HepG2 (cell line): Measurements from ENCODE around the gene CEBPE. TPM values are rescaled to one million over a fixed set of nuclear protein-coding genes. Genes with fewer than 3 reads are reported as not detected.
A peak's percentile ranks its signal among the peaks of the same experiment; 100 is the strongest.

Source experiments
- ELF3 ChIP-seq: IDR thresholded peaks from 2 replicates; pipeline ENCODE4 v1.6.1; 2016; ENCODE audit warnings: missing genetic modification reagents, missing compliant biosample characterization
- KDM4B ChIP-seq: sonication (generic); formaldehyde crosslinking; IDR thresholded peaks from 2 replicates; pipeline ENCODE4 v1.4.0; 2020; ENCODE audit warnings: missing genetic modification reagents
- MAZ ChIP-seq, 2 experiments: sonication (generic) in 1 of 2; formaldehyde crosslinking in 1 of 2; IDR thresholded peaks; 2 replicates each; pipeline versions ENCODE4 v1.5.0 to v1.6.1; 2012 to 2020; ENCODE audit warnings: low read depth in 2 of 2, mild to moderate bottlenecking in 2 of 2, borderline replicate concordance in 1 of 2, improper control_type of control experiment in 1 of 2, low read length in 1 of 2, missing genetic modification reagents in 1 of 2, moderate library complexity in 1 of 2
- NR2F2 ChIP-seq: IDR thresholded peaks from 2 replicates; pipeline ENCODE4 v1.6.1; 2012; ENCODE audit warnings: low read depth, inconsistent platforms, borderline replicate concordance
- PAF1 ChIP-seq: IDR thresholded peaks from 2 replicates; pipeline ENCODE4 v1.6.1; 2016; ENCODE audit warnings: missing genetic modification reagents, missing compliant biosample characterization
- SRSF4 ChIP-seq: fragments of 200-400 bp; formaldehyde crosslinking; IDR thresholded peaks from one replicate; pipeline ENCODE4 v1.6.1; 2018; ENCODE audit warnings: mild to moderate bottlenecking, low read depth, low read length, moderate library complexity; ENCODE audit not compliant: poor library complexity, severe bottlenecking
- TAF1 ChIP-seq: sonication (generic); formaldehyde crosslinking; IDR thresholded peaks from 2 replicates; pipeline ENCODE4 v1.4.0; 2020; ENCODE audit warnings: missing genetic modification reagents
- TAF15 ChIP-seq: fragments of 200-400 bp; formaldehyde crosslinking; IDR thresholded peaks from one replicate; pipeline ENCODE4 v1.6.1; 2018; ENCODE audit warnings: mild to moderate bottlenecking, low read depth, low read length; ENCODE audit not compliant: poor library complexity, severe bottlenecking
- XBP1 ChIP-seq: sonication (generic); formaldehyde crosslinking; IDR thresholded peaks from 2 replicates; pipeline ENCODE4 v1.5.0; 2020; ENCODE audit warnings: missing genetic modification reagents
- YY1 ChIP-seq: IDR thresholded peaks from 2 replicates; pipeline ENCODE4 v1.6.1; 2011; ENCODE audit warnings: low read length, low read depth, moderate library complexity, mild to moderate bottlenecking; ENCODE audit not compliant: insufficient read depth, insufficient replicate concordance
- ZBTB8A ChIP-seq: sonication (generic); formaldehyde crosslinking; IDR thresholded peaks from 2 replicates; pipeline ENCODE4 v1.4.0; 2020; ENCODE audit warnings: mild to moderate bottlenecking, low read depth, missing genetic modification reagents, borderline replicate concordance
- ZNF256 ChIP-seq: sonication (generic); formaldehyde crosslinking; conservative IDR thresholded peaks from 2 replicates; pipeline ENCODE4 v1.4.0; 2020; ENCODE audit warnings: missing genetic modification reagents
- ZNF335 ChIP-seq: sonication (generic); formaldehyde crosslinking; IDR thresholded peaks from 2 replicates; pipeline ENCODE4 v1.4.0; 2020; ENCODE audit warnings: missing genetic modification reagents
- ZSCAN9 ChIP-seq: IDR thresholded peaks from 2 replicates; pipeline ENCODE4 v1.6.1; 2016; ENCODE audit warnings: borderline replicate concordance
- polyA plus RNA-seq, 8 experiments: library from polyadenylated mRNA; depleted of rRNA in 3 of 8; stranded (reverse) in 7 of 8; unstranded in 1 of 8; fragments of >200 nt; fragmentation: Illumina TruSeq in 4 of 8; extraction: Trizol in 4 of 8; gene quantifications; 2 replicates each; pipeline versions ENCODE4 v1.2.1 to v1.2.3, GENCODE V29; 2011 to 2016; ENCODE audit warnings: low read depth in 4 of 8, missing spikeins in 1 of 8, mixed read lengths in 1 of 8; ENCODE audit not compliant: insufficient read depth in 1 of 8
- total RNA-seq, 5 experiments: library from RNA; depleted of rRNA; stranded (reverse); fragments of >200 nt; fragmentation: Illumina TruSeq; extraction: Trizol; gene quantifications; 2 replicates each; pipeline ENCODE4 v1.2.3, GENCODE V29; 2016; ENCODE audit warnings: low read depth in 1 of 5
- TF ChIP-seq, protein P1 (sequence below): sonication (generic); formaldehyde crosslinking; IDR thresholded peaks from 2 replicates; pipeline ENCODE4 v1.4.0; 2020; ENCODE audit warnings: mild to moderate bottlenecking, missing genetic modification reagents
- TF ChIP-seq, protein P2 (sequence below): sonication (generic); formaldehyde crosslinking; IDR thresholded peaks from 2 replicates; pipeline ENCODE4 v1.5.0; 2020; ENCODE audit warnings: missing genetic modification reagents
- TF ChIP-seq, protein P3 (sequence below): sonication (generic); formaldehyde crosslinking; IDR thresholded peaks from 2 replicates; pipeline ENCODE4 v1.8.0; 2022; ENCODE audit warnings: mild to moderate bottlenecking, missing genetic modification reagents, moderate library complexity
- TF ChIP-seq, protein P4 (sequence below): sonication (generic); formaldehyde crosslinking; IDR thresholded peaks from 2 replicates; pipeline ENCODE4 v1.5.0; 2020; ENCODE audit warnings: mild to moderate bottlenecking, missing genetic modification reagents
- TF ChIP-seq, protein P5 (sequence below): sonication (generic); formaldehyde crosslinking; IDR thresholded peaks from 2 replicates; pipeline ENCODE4 v1.8.1; 2023; ENCODE audit warnings: mild to moderate bottlenecking, inconsistent platforms, moderate library complexity, missing genetic modification reagents, borderline replicate concordance

The CEBPE gene
- total and polyA plus RNA-seq, 2 of the 13 experiments (the other 11 are each of a cell fraction or from before 2014, with no cell fraction given), result 0.09 to 0.11 TPM

DNA sequence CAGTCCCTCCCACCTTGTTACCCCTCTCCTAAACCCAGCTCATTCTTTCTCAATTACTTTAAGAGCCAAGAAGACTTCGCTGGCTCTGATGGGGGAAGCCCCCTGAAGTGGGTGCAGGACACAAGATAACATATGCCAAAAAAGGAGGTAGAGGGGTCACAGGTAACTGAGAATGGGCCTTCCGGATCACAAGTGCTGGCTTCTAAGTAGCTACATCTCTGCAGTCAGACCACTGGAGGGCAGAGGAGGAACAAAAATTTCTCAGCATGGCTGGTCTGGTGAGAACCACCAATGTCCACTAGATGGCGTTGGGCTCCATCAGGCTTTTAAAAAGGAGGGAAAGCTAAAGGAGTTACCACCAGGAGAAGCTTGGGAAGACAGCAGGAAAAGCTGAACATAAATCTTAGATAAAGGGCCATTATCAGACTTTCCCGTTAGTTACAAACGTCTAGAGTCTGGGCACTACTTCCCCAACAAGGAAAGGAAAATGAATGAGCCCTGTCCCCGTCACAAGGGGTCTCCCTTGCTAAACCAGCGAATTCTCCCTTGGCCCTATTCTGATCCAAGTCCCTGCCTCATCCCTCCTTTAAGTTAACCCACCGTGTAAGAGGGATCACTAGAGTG, 50.2 kb downstream of the CEBPE start (continued):
- TF ChIP-seq, protein P1, sequence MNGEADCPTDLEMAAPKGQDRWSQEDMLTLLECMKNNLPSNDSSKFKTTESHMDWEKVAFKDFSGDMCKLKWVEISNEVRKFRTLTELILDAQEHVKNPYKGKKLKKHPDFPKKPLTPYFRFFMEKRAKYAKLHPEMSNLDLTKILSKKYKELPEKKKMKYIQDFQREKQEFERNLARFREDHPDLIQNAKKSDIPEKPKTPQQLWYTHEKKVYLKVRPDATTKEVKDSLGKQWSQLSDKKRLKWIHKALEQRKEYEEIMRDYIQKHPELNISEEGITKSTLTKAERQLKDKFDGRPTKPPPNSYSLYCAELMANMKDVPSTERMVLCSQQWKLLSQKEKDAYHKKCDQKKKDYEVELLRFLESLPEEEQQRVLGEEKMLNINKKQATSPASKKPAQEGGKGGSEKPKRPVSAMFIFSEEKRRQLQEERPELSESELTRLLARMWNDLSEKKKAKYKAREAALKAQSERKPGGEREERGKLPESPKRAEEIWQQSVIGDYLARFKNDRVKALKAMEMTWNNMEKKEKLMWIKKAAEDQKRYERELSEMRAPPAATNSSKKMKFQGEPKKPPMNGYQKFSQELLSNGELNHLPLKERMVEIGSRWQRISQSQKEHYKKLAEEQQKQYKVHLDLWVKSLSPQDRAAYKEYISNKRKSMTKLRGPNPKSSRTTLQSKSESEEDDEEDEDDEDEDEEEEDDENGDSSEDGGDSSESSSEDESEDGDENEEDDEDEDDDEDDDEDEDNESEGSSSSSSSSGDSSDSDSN (CRISPR knock-in tag), result no peak
- TF ChIP-seq, protein P2, sequence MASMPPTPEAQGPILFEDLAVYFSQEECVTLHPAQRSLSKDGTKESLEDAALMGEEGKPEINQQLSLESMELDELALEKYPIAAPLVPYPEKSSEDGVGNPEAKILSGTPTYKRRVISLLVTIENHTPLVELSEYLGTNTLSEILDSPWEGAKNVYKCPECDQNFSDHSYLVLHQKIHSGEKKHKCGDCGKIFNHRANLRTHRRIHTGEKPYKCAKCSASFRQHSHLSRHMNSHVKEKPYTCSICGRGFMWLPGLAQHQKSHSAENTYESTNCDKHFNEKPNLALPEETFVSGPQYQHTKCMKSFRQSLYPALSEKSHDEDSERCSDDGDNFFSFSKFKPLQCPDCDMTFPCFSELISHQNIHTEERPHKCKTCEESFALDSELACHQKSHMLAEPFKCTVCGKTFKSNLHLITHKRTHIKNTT (CRISPR knock-in tag), result no peak
- TF ChIP-seq NR2F2, result no peak
- peak; percentile 88; the same call in 1 of the 2 replicates for TF ChIP-seq KDM4B (CRISPR knock-in tag)
- no peak for TF ChIP-seq XBP1 (CRISPR knock-in tag)
- TF ChIP-seq SRSF4, result no peak
- TF ChIP-seq PAF1, result no peak
- TF ChIP-seq ZNF335 (CRISPR knock-in tag), result peak; percentile 48; the same call in 1 of the 2 replicates
- peak; percentile 69 for TF ChIP-seq YY1
- TF ChIP-seq, protein P3, sequence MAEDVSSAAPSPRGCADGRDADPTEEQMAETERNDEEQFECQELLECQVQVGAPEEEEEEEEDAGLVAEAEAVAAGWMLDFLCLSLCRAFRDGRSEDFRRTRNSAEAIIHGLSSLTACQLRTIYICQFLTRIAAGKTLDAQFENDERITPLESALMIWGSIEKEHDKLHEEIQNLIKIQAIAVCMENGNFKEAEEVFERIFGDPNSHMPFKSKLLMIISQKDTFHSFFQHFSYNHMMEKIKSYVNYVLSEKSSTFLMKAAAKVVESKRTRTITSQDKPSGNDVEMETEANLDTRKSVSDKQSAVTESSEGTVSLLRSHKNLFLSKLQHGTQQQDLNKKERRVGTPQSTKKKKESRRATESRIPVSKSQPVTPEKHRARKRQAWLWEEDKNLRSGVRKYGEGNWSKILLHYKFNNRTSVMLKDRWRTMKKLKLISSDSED (CRISPR knock-in tag), result no peak
- TF ChIP-seq, protein P4, sequence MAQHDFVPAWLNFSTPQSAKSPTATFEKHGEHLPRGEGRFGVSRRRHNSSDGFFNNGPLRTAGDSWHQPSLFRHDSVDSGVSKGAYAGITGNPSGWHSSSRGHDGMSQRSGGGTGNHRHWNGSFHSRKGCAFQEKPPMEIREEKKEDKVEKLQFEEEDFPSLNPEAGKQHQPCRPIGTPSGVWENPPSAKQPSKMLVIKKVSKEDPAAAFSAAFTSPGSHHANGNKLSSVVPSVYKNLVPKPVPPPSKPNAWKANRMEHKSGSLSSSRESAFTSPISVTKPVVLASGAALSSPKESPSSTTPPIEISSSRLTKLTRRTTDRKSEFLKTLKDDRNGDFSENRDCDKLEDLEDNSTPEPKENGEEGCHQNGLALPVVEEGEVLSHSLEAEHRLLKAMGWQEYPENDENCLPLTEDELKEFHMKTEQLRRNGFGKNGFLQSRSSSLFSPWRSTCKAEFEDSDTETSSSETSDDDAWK, result no peak
- TF ChIP-seq ZBTB8A (CRISPR knock-in tag), result no peak
- TF ChIP-seq ZSCAN9 (CRISPR knock-in tag), result peak; percentile 67; the same call in 1 of the 2 replicates
- TF ChIP-seq MAZ (IDR thresholded peaks at IDR 0.05; ENCODE audit: borderline replicate concordance, low read depth, low read length), result peak; percentile 41; the same call in 1 of the 2 replicates
- no peak for TF ChIP-seq MAZ (CRISPR knock-in tag; IDR thresholded peaks at IDR 0.05; ENCODE audit: low read depth)
- no peak; the same call in 1 of the 2 replicates for TF ChIP-seq TAF1 (CRISPR knock-in tag)
- peak; percentile 91 for TF ChIP-seq ELF3 (CRISPR knock-in tag)
- TF ChIP-seq TAF15, result no peak
- TF ChIP-seq, protein P5, sequence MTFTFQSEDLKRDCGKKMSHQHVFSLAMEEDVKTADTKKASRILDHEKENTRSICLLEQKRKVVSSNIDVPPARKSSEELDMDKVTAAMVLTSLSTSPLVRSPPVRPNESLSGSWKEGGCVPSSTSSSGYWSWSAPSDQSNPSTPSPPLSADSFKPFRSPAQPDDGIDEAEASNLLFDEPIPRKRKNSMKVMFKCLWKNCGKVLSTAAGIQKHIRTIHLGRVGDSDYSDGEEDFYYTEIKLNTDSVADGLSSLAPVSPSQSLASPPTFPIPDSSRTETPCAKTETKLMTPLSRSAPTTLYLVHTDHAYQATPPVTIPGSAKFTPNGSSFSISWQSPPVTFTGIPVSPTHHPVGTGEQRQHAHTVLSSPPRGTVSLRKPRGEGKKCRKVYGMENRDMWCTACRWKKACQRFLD, result no peak
- no peak for TF ChIP-seq ZNF256 (CRISPR knock-in tag)
